Fibroblast of lung (primary cell): ENCODE results near the gene COMMD8. TPM values are rescaled to one million over a fixed set of nuclear protein-coding genes. Genes with fewer than 3 reads are reported as not detected.
"Not testable (repeated sequence)": the region's sequence is repeated elsewhere in the genome, so short reads cannot be mapped to it uniquely, and the experiment has no call there.

ENCODE experiments used
- DNase-seq, 2 donors: peaks; one replicate each; pipeline versions ENCODE4 v3.0.0 to v3.0.0-alpha.2; 2010; ENCODE audit warnings: low read depth in 2 of 2
- H2AFZ ChIP-seq: 2 replicates; pipeline ENCODE4 v1.5.1; 2012; ENCODE audit warnings: low read length, control low read depth, inconsistent platforms
- H3K27ac ChIP-seq: 2 replicates; pipeline ENCODE4 v1.5.1; 2011; ENCODE audit warnings: low read length, control low read depth; ENCODE audit not compliant: insufficient read depth
- H3K27me3 ChIP-seq: 2 replicates; pipeline ENCODE4 v1.5.1; 2011; ENCODE audit warnings: mild to moderate bottlenecking, low read length; ENCODE audit not compliant: control insufficient read depth, insufficient read depth
- H3K36me3 ChIP-seq: 2 replicates; pipeline ENCODE4 v1.5.1; 2011; ENCODE audit warnings: low read length; ENCODE audit not compliant: control insufficient read depth, insufficient read depth
- H3K4me1 ChIP-seq: 2 replicates; pipeline ENCODE4 v1.5.1; 2011; ENCODE audit warnings: low read length; ENCODE audit not compliant: control insufficient read depth, insufficient read depth; ENCODE audit errors: extremely low read depth
- H3K4me2 ChIP-seq: 2 replicates; pipeline ENCODE4 v1.5.1; 2011; ENCODE audit warnings: low read length, control low read depth; ENCODE audit not compliant: insufficient read depth; ENCODE audit errors: extremely low read depth
- H3K4me3 ChIP-seq, 4 experiments: fragments of 200-600 bp in 1 of 4; sonication (generic) in 1 of 4; replicated peaks in 1 of 4; 2 replicates each; pipeline ENCODE4 v1.5.1; 2011 to 2016; ENCODE audit warnings: low read length in 4 of 4, low read depth in 3 of 4, mild to moderate bottlenecking in 3 of 4, control low read depth in 2 of 4, inconsistent platforms in 1 of 4, mixed read lengths in 1 of 4; ENCODE audit not compliant: insufficient read depth in 1 of 4; ENCODE audit errors: control extremely low read depth in 1 of 4
- H3K79me2 ChIP-seq: 2 replicates; pipeline ENCODE4 v1.5.1; 2012; ENCODE audit warnings: mild to moderate bottlenecking, low read length, inconsistent platforms; ENCODE audit not compliant: control insufficient read depth, insufficient read depth
- H3K9ac ChIP-seq: 2 replicates; pipeline ENCODE4 v1.5.1; 2011; ENCODE audit warnings: mild to moderate bottlenecking, low read length, control low read depth; ENCODE audit not compliant: insufficient read depth
- H3K9me3 ChIP-seq: 2 replicates; pipeline ENCODE4 v1.5.1; 2012; ENCODE audit warnings: low read depth, low read length; ENCODE audit not compliant: control insufficient read depth, insufficient read depth
- H4K20me1 ChIP-seq: 2 replicates; pipeline ENCODE4 v1.5.1; 2011; ENCODE audit warnings: low read length; ENCODE audit not compliant: control insufficient read depth, insufficient read depth; ENCODE audit errors: extremely low read depth
- CTCF ChIP-seq, 2 donors: IDR thresholded peaks in 1 of 2; conservative IDR thresholded peaks in 1 of 2; 1 replicate in 1 of 2; 2 replicates in 1 of 2; pipeline ENCODE4 v1.5.1; 2011 to 2012; ENCODE audit warnings: low read length in 2 of 2, control low read depth in 1 of 2, inconsistent platforms in 1 of 2, low read depth in 1 of 2, mild to moderate bottlenecking in 1 of 2
- EZH2 ChIP-seq: IDR thresholded peaks from 2 replicates; pipeline ENCODE4 v1.5.1; 2012; ENCODE audit warnings: low read length, control low read depth, mild to moderate bottlenecking; ENCODE audit errors: missing control alignments
- polyA plus RNA-seq, 2 donors: library from polyadenylated mRNA; depleted of rRNA in 1 of 2; stranded (reverse) in 1 of 2; unstranded in 1 of 2; fragments of >200 nt; gene quantifications; 2 replicates each; pipeline ENCODE4 v1.2.1, GENCODE V29; 2011 to 2012; ENCODE audit warnings: missing spikeins in 1 of 2
- total RNA-seq: library from RNA; depleted of rRNA; stranded (reverse); fragments of >200 nt; gene quantifications from 2 replicates; pipeline ENCODE4 v1.2.1, GENCODE V29; 2014

COMMD8 gene
- total and polyA plus RNA-seq, 2 donors (not counting 1 experiment from before 2014, with no cell fraction given) = 29.6 to 31.5 TPM

- Histone ChIP-seq H3K4me3 (no peak overlapping the region), H3K27ac (no peak overlapping the region), H3K4me1 (no peaks in the 10 kb centered on the region), H3K9me3 (no peaks in the 10 kb centered on the region), H3K9ac (no peak overlapping the region), H3K79me2 (peaks cover 18% of the 10 kb centered on the region), H3K36me3 (no peaks in the 10 kb centered on the region), H3K4me2 (no peak overlapping the region), H4K20me1 (no peaks in the 10 kb centered on the region), H3K27me3 (no peaks in the 10 kb centered on the region), H2AFZ (no peak overlapping the region)
- peak; percentile 35 to 58 for DNase-seq
- TF ChIP-seq EZH2 (no peak), CTCF (conservative IDR thresholded peaks at IDR 0.05 in 1 of 2, IDR thresholded peaks at IDR 0.05 in 1 of 2; ENCODE audit: low read depth in 1 of 2, low read length in 2 of 2) (peak; percentile 33 to 46)
Measured at GRCh38 chr4:47490550-47490949, 27.0 kb upstream of the COMMD8 start.

GRCh38 chr4:47488706-47489105 is 25.2 kb upstream of the COMMD8 start:
- Histone ChIP-seq H3K9me3 (no peaks in the 10 kb centered on the region), H3K79me2 (peaks cover 18% of the 10 kb centered on the region), H3K27me3 (no peaks in the 10 kb centered on the region), H3K9ac (no peak overlapping the region), H3K4me3 (no peak overlapping the region), H3K4me1 (peaks cover 2% of the 10 kb centered on the region), H4K20me1 (no peaks in the 10 kb centered on the region), H3K27ac (no peak overlapping the region), H2AFZ (no peak overlapping the region), H3K4me2 (no peak overlapping the region), H3K36me3 (no peaks in the 10 kb centered on the region)
- no peak for TF ChIP-seq CTCF (conservative IDR thresholded peaks at IDR 0.05 in 1 of 2, IDR thresholded peaks at IDR 0.05 in 1 of 2; ENCODE audit: low read depth in 1 of 2, low read length in 2 of 2)
- no peak for TF ChIP-seq EZH2
- DNase-seq = no peak

GRCh38 chr4:47486727-47487126 is 23.2 kb upstream of the COMMD8 start:
- H3K9me3 ChIP-seq, H3K27ac ChIP-seq, H3K9ac ChIP-seq, H4K20me1 ChIP-seq, H3K27me3 ChIP-seq, H3K4me1 ChIP-seq, H2AFZ ChIP-seq, H3K36me3 ChIP-seq, DNase-seq: not testable (repeated sequence)
- Histone ChIP-seq H3K4me2 (peak overlapping the region; percentile 76), H3K4me3 (peak overlapping the region; percentile 79 to 88 (median 84)), H3K79me2 (peaks cover 16% of the 10 kb centered on the region)
